GM12878 (cell line): Measurements from ENCODE around the gene LRRC2.

Experiments used
- EZH2 ChIP-seq: IDR thresholded peaks from 2 replicates; pipeline ENCODE4 v1.6.1; 2012; ENCODE audit warnings: low read depth, mild to moderate bottlenecking, control low read depth, inconsistent platforms, low read length, borderline replicate concordance; ENCODE audit not compliant: control insufficient read depth
- RAD21 ChIP-seq: IDR thresholded peaks from 2 replicates; pipeline ENCODE4 v1.6.1; 2011; ENCODE audit warnings: mild to moderate bottlenecking, low read depth, low read length, moderate library complexity; ENCODE audit not compliant: insufficient read depth
- REST ChIP-seq: IDR thresholded peaks from 2 replicates; pipeline ENCODE4 v1.6.1; 2012; ENCODE audit warnings: mild to moderate bottlenecking, low read depth, low read length
- SP1 ChIP-seq: IDR thresholded peaks from one replicate; pipeline ENCODE4 v1.6.1; 2011; ENCODE audit warnings: low read depth, low read length
- YY1 ChIP-seq: IDR thresholded peaks from 2 replicates; pipeline ENCODE4 v1.6.1; 2011; ENCODE audit warnings: low read depth, mild to moderate bottlenecking, low read length

GRCh38 chr3:46481636-46482035 lies 84.5 kb downstream of the LRRC2 start:
- no peak for TF ChIP-seq RAD21
- TF ChIP-seq SP1 = no peak
- no peak for TF ChIP-seq REST
- no peak for TF ChIP-seq EZH2
- TF ChIP-seq YY1 = no peak
